ENCODE measurements around the gene TSHR.
"Not testable (repeated sequence)": the region's sequence is repeated elsewhere in the genome, so short reads cannot be mapped to it uniquely, and the experiment has no call there.

The TSHR gene

GRCh38 chr14:80955416-80955941 is at the start of gene TSHR:
Gene TSHR (plus strand): TSS chr14:80955621. CDS start chr14:80955681, 60 bp downstream.
- peak; percentile 25 for DNase-seq

- DNase-seq: no peak
Measured at GRCh38 chr14:80906336-80906735, 49.1 kb upstream of the TSHR start.

GRCh38 chr14:80906946-80907345 is 48.5 kb upstream of the TSHR start:
- no peak for DNase-seq

GRCh38 chr14:80912013-80912412 is 43.4 kb upstream of the TSHR start:
- DNase-seq: not testable (repeated sequence)

GRCh38 chr14:80919622-80920021 is 35.8 kb upstream of the TSHR start:
- DNase-seq: no peak

- DNase-seq: no peak
Measured at GRCh38 chr14:80923368-80923767, 32.1 kb upstream of the TSHR start.

DNA sequence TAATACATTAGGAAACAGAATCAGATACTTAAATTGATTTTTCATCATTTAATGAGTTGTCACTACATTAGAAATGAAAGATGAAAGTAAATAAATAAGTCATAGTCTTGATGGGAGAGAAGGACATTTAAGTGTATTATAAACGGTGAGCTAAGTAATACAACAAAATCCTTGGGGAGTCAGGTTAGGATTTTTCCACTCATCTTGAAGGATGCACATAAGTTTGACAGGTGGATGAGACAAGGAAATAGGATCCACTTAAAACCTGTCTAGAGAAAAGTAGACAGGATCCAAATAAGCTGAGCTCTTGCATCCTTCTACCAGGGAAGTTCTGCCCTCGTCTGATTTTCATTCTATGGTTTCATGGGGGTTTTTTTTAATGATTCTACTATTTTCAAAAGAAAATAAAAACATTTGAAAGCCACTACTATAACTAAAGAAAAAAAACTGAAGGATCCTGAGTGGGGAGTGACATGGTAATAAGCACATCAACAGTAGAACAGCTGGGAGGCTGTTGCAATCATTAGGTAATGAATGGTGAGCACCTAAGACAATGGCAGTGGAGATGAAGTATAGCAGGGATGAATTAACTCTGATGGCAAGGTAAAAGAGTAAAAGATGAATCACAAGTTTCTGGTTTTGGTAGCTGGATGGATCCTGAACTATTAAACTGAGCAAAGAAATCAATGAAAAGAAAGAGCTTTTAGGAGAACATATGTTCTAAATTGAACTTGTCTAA is 30.9 kb upstream of the TSHR start:
- no peak for DNase-seq

- DNase-seq: no peak
Measured at GRCh38 chr14:80926397-80927082, 28.9 kb upstream of the TSHR start.

DNA sequence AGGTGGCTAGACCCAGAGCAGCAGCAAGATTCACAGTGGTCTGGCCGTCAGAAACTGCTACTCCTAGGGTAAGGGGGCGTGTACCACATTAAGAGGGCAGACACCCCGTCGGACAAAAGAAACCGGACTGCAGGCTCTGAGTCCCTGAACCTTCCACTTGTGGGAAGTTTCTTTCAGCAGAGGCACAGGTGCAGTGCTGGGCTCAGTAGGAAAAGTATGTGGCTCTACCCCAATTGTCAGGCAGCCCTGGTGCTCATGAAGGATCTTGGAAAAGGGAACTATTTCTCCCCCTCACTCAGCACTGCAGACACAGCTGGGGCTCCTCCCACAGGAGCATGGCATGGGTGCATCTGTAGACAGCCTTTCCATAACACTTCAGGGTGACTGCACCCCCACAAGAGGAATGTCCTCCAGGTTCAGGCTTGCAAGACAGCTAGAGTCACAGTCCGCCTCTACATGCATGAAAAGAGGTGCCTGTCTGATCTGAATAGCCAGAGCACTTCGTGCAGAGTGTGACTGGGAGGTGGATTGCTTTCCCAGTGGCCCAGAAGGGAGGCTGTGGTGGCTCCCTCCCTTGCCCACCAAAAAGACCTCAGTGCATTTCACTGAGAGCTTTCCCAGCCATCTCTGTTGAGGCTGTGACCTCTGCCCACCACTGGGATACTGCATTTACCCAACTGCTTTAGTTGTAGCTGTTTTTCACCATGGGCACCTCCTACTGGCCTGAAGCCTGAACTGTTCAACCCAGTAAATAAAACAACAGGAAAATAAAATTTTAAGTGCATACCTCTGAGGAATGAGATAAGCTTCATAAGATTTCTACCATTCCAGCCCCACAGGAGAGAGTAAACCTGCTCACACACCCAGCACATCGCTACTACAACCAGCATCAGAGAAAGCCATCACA is 28.1 kb upstream of the TSHR start:
- no peak for DNase-seq

DNA sequence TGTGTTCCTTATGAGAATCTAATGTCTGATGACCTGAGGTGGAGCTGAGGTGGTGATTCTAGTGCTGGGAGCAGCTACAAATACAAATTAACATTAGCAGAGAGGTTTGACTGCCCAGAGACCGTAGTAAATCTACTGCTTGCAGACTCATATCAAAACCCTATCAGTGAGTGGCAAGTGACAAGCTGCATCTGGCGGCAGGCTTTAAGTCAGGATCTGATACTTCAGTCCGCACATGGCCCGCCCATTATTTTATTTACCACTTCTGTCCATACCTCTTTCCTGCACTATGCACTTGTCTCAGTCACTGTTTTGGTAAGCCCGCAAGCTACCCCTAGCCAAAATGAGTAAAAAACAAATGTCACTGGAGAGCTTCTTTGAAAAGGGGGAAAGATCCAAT is 25.3 kb upstream of the TSHR start:
- no peak for DNase-seq

GRCh38 chr14:80930836-80931389 is 24.5 kb upstream of the TSHR start:
- DNase-seq: peak; percentile 57

- no peak for DNase-seq
Measured at GRCh38 chr14:80933282-80933681, 22.1 kb upstream of the TSHR start.

- no peak for DNase-seq
Measured at GRCh38 chr14:80933686-80934085, 21.7 kb upstream of the TSHR start.

DNA sequence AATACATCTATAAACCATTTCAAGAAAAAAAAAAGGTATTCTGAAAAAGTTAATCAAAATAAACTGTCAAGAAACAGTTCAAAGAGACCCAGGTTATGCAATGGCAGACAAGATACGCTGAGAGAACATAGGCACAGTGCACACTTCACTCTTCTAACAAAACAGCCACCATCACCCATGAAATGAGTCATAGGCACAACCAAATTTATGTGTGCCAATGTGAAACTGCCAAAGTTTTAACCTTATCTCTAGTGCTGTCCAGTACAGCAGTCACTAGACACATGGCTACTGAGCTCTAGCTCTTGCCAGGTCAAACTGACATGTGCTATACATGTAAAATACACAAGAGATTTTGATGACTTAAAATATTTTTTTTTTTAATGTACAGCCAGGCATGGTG is 15.3 kb upstream of the TSHR start:
- DNase-seq: no peak

DNA sequence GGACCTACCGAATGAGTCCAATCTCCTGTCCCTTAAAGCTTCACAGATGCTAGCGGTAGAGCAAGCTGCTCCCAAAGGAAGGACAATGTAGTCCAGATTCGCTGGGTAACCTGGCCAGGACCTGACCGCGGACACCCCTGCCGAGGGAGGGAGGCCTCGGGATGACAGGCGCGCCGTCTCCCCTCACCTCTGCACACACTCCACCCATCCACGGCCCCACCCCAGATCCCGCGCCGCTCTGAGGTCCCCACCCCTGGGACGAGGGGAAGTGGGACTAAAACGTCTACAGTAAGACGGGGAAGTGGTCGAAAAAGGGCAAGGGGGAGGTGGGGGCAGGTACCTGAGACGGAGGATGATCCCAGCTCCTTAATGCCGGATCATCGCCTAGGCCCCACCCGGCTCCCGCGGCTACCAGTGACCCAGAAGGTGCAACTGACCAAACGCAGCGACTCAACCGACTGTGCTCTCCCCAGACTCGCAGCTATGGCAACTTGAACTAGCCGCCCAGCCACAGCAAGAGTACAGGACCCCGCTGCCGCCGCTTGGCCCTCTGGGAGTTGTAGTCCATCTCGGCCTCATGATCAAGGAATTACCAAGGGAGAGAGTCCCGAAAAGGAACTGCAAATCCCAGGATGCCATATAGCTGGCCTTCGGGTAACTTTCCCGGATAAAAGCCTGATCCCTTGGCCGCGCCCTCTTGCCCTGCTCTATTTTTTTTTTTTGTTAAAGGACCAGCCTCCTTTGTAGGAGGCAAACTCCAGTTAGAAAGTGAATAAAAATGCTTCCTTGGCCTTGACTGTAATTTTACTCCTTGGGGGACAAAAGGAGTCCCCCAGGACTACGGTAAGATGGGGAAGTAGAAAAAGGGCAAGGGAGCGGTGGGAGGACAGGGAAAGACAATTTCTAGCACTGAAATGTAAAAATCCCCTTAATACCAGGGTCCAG is 13.9 kb upstream of the TSHR start, which contains the start of gene CEP128:
CEP128 (minus strand) TSS at position 498 of the 945 bp plus-strand sequence.
- DNase-seq: peak; percentile 88

DNA sequence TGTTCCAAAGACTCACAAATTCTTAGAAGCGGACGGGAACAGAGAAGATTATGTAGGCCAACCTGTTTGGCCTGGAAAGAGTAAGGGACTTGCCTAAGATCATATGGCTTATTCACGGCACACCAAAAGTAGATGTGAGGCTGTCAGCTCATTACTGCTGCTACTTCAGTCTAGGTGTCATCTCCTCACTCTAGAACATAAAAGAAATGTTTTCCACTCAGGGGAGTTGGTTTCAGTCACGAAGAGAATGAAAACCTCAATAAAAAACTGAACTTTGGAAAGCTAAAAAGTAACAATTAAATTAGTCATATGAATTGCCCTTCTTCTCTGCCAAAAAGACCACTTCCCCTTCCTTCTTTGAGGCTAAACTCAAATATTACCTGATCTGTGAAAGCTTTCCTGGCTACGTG is 13.2 kb upstream of the TSHR start:
- DNase-seq: no peak

- DNase-seq: no peak
Measured at GRCh38 chr14:80944861-80945617, 10.4 kb upstream of the TSHR start.

- no peak for DNase-seq
Measured at GRCh38 chr14:80946187-80946586, 9.2 kb upstream of the TSHR start.

DNA sequence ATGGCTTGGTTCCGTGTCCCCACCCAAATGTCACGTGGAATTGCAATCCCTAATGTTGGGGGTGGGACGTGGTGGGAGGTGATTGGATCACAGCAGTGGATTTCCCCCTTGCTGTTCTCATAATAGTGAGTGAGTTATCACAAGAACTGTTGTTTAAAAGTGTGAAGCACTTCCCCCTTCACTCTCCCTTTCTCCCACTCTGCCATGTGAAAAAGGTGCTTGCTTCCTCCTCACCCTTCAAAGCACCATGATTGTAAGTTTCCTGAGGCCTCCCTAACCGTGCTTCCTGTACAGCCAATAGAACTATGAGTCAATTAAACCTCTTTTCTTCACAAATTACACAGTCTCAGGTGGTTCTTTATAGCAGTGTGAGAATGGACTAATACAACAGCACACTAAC is 8.6 kb upstream of the TSHR start:
- DNase-seq: no peak

- no peak for DNase-seq
Measured at GRCh38 chr14:80948291-80948690, 7.1 kb upstream of the TSHR start.

- DNase-seq: no peak
Measured at GRCh38 chr14:80951491-80951890, 3.9 kb upstream of the TSHR start.

Measured in CD4-positive, alpha-beta T cell treated with Interleukin-6 for 4 hours (primary cell).